ENCODE results near the gene ANKRD34A.
"Not testable (repeated sequence)": the region's sequence is repeated elsewhere in the genome, so short reads cannot be mapped to it uniquely, and the experiment has no call there.

DNA sequence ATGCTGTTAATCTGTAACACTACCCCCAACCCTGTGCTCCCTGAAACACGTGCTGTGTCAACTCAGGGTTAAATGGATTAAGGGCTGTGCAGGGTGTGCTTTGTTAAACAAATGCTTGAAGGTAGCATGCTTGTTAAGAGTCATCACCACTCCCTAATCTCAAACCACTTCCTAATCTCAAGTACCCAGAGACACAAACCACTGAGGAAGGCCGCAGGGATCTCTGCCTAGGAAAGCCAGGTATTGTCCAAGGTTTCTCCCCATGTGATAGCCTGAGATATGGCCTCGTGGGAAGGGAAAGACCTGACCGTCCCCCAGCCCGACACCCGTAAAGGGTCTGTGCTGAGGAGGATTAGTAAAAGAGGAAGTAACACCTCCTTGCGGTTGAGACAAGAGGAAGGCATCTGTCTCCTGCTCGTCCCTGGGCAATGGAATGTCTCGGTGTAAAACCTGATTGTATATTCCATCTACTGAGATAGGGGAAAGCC, 31.8 kb downstream of the ANKRD34A start:
- TF ChIP-seq EZH2 (IDR thresholded peaks at IDR 0.05); POLR2AphosphoS5 (IDR thresholded peaks at IDR 0.05; ENCODE audit: borderline replicate concordance, low read depth, low read length); FOXP2 (optimal IDR thresholded peaks at IDR 0.05; ENCODE audit: control extremely low read depth, extremely low read length, insufficient read depth): not testable (repeated sequence)

Measured in SK-N-MC (cell line).